ENCODE data around the gene CHAD. TPM values are rescaled to one million over a fixed set of nuclear protein-coding genes. Genes with fewer than 3 reads are reported as not detected.

Gene CHAD
- total and polyA plus RNA-seq, 2 of the 13 experiments (the other 11 are each of a cell fraction or from before 2014, with no cell fraction given) = 1.4 TPM; not detected in 1

- TF ChIP-seq, protein P1, sequence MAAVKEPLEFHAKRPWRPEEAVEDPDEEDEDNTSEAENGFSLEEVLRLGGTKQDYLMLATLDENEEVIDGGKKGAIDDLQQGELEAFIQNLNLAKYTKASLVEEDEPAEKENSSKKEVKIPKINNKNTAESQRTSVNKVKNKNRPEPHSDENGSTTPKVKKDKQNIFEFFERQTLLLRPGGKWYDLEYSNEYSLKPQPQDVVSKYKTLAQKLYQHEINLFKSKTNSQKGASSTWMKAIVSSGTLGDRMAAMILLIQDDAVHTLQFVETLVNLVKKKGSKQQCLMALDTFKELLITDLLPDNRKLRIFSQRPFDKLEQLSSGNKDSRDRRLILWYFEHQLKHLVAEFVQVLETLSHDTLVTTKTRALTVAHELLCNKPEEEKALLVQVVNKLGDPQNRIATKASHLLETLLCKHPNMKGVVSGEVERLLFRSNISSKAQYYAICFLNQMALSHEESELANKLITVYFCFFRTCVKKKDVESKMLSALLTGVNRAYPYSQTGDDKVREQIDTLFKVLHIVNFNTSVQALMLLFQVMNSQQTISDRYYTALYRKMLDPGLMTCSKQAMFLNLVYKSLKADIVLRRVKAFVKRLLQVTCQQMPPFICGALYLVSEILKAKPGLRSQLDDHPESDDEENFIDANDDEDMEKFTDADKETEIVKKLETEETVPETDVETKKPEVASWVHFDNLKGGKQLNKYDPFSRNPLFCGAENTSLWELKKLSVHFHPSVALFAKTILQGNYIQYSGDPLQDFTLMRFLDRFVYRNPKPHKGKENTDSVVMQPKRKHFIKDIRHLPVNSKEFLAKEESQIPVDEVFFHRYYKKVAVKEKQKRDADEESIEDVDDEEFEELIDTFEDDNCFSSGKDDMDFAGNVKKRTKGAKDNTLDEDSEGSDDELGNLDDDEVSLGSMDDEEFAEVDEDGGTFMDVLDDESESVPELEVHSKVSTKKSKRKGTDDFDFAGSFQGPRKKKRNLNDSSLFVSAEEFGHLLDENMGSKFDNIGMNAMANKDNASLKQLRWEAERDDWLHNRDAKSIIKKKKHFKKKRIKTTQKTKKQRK (IDR thresholded peaks at IDR 0.05; ENCODE audit: low read length) = no peak
- no peak for TF ChIP-seq ZSCAN22 (CRISPR knock-in tag; IDR thresholded peaks at IDR 0.05)
- TF ChIP-seq ZFYVE20 (CRISPR knock-in tag; IDR thresholded peaks at IDR 0.05; ENCODE audit: borderline replicate concordance, low read depth) = no peak
- TF ChIP-seq JARID2 (CRISPR knock-in tag; IDR thresholded peaks at IDR 0.05; ENCODE audit: insufficient replicate concordance) = no peak
- peak; percentile 75 for TF ChIP-seq TAF1 (CRISPR knock-in tag; IDR thresholded peaks at IDR 0.05)
- TF ChIP-seq KMT2A (CRISPR knock-in tag; IDR thresholded peaks at IDR 0.05) = no peak
- TF ChIP-seq ZC3H4 (CRISPR knock-in tag; IDR thresholded peaks at IDR 0.05; ENCODE audit: borderline replicate concordance) = no peak
- TF ChIP-seq SNAPC5 (CRISPR knock-in tag; IDR thresholded peaks at IDR 0.05; ENCODE audit: borderline replicate concordance) = no peak
- TF ChIP-seq LBX2 (CRISPR knock-in tag; IDR thresholded peaks at IDR 0.05; ENCODE audit: borderline replicate concordance) = no peak
- TF ChIP-seq KDM5A (IDR thresholded peaks at IDR 0.05; ENCODE audit: borderline replicate concordance, low read length) = no peak
- TF ChIP-seq ZKSCAN5 (CRISPR knock-in tag; IDR thresholded peaks at IDR 0.05) = no peak
- TF ChIP-seq SP1 (IDR thresholded peaks at IDR 0.05) = no peak
- TF ChIP-seq SP1 (CRISPR knock-in tag; IDR thresholded peaks at IDR 0.05) = no peak; the same call in 1 of the 2 replicates
- peak; percentile 6; the same call in 1 of the 2 replicates for TF ChIP-seq ZNF275 (CRISPR knock-in tag; IDR thresholded peaks at IDR 0.05; ENCODE audit: borderline replicate concordance)
- no peak for TF ChIP-seq ZNF614 (CRISPR knock-in tag; IDR thresholded peaks at IDR 0.05; ENCODE audit: borderline replicate concordance)
- TF ChIP-seq, protein P2, sequence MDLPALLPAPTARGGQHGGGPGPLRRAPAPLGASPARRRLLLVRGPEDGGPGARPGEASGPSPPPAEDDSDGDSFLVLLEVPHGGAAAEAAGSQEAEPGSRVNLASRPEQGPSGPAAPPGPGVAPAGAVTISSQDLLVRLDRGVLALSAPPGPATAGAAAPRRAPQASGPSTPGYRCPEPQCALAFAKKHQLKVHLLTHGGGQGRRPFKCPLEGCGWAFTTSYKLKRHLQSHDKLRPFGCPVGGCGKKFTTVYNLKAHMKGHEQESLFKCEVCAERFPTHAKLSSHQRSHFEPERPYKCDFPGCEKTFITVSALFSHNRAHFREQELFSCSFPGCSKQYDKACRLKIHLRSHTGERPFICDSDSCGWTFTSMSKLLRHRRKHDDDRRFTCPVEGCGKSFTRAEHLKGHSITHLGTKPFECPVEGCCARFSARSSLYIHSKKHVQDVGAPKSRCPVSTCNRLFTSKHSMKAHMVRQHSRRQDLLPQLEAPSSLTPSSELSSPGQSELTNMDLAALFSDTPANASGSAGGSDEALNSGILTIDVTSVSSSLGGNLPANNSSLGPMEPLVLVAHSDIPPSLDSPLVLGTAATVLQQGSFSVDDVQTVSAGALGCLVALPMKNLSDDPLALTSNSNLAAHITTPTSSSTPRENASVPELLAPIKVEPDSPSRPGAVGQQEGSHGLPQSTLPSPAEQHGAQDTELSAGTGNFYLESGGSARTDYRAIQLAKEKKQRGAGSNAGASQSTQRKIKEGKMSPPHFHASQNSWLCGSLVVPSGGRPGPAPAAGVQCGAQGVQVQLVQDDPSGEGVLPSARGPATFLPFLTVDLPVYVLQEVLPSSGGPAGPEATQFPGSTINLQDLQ (CRISPR knock-in tag; IDR thresholded peaks at IDR 0.05) = no peak
- TF ChIP-seq ZNF343 (CRISPR knock-in tag; IDR thresholded peaks at IDR 0.05) = peak; percentile 60; the same call in 1 of the 2 replicates
Observed at GRCh38 chr17:50425682-50426471, 42.8 kb downstream of the CHAD start, which contains the start of gene ACSF2 (continued).
